H1 (cell line): ENCODE data around the gene ADAMTS9. TPM values are rescaled to one million over a fixed set of nuclear protein-coding genes. Genes with fewer than 3 reads are reported as not detected.

Experiments
- CTCF ChIA-PET: fragments of 300-600 bp; sonication (Branson Sonifier 250); formaldehyde crosslinking; loops from one replicate; lab custom pipeline; 2021; ENCODE audit not compliant: partially characterized antibody; lab: Charles Lee
- POLR2A ChIA-PET: fragments of 300-600 bp; sonication (Branson Sonifier 250); formaldehyde crosslinking; loops from one replicate; lab custom pipeline; 2021; ENCODE audit warnings: inconsistent platforms; ENCODE audit not compliant: partially characterized antibody; lab: Charles Lee
- DNase-seq, 2 experiments: peaks; one replicate each; pipeline versions ENCODE4 v3.0.0 to v3.0.0-alpha.2; 2010 to 2022; ENCODE audit warnings: low spot score in 2 of 2, low read depth in 1 of 2, mixed read lengths in 1 of 2
- FAIRE-seq: peaks from 2 replicates; lab custom pipeline; 2011; peaks lifted over from hg19 to GRCh38; lab: Jason Lieb, UNC
- H2AFZ ChIP-seq: 2 replicates; pipeline ENCODE4 v1.8.1; 2012; ENCODE audit warnings: low read length, inconsistent platforms
- H2AK5ac ChIP-seq: 2 replicates; pipeline ENCODE4 v1.6.1; 2013; ENCODE audit warnings: low read depth, low read length
- H2BK120ac ChIP-seq: replicated peaks from 2 replicates; pipeline ENCODE3; 2013; ENCODE audit warnings: low read depth, low read length, inconsistent platforms
- H2BK12ac ChIP-seq: 2 replicates; pipeline ENCODE4 v1.6.1; 2013; ENCODE audit warnings: low read depth, low read length
- H2BK15ac ChIP-seq: 2 replicates; pipeline ENCODE4 v1.6.1; 2013; ENCODE audit warnings: low read length
- H2BK20ac ChIP-seq: 2 replicates; pipeline ENCODE4 v1.6.1; 2013; ENCODE audit warnings: low read length
- H2BK5ac ChIP-seq: 2 replicates; pipeline ENCODE4 v1.6.1; 2013; ENCODE audit warnings: low read depth, low read length
- H3K14ac ChIP-seq: 2 replicates; pipeline ENCODE4 v1.6.1; 2013; ENCODE audit warnings: inconsistent platforms; ENCODE audit not compliant: insufficient read length
- H3K18ac ChIP-seq: 2 replicates; pipeline ENCODE4 v1.6.1; 2013; ENCODE audit warnings: low read length; ENCODE audit errors: extremely low read depth
- H3K23ac ChIP-seq: 2 replicates; pipeline ENCODE4 v1.6.1; 2013; ENCODE audit warnings: inconsistent platforms; ENCODE audit not compliant: insufficient read length
- H3K23me2 ChIP-seq: 2 replicates; pipeline ENCODE4 v1.6.1; 2013; ENCODE audit warnings: low read depth, low read length
- H3K27ac ChIP-seq: 2 replicates; pipeline ENCODE4 v1.6.1; 2011; ENCODE audit warnings: low read depth, low read length, inconsistent platforms
- H3K27me3 ChIP-seq, 4 experiments: replicated peaks in 1 of 4; 1 replicate in 1 of 4; 2 replicates in 3 of 4; pipeline versions ENCODE4 v1.6.1 to v1.8.1; 2011 to 2013; ENCODE audit warnings: low read length in 3 of 4, mild to moderate bottlenecking in 3 of 4, inconsistent platforms in 2 of 4, mixed read lengths in 2 of 4, moderate library complexity in 1 of 4; ENCODE audit not compliant: control insufficient read depth in 3 of 4, insufficient read depth in 3 of 4; ENCODE audit errors: extremely low read depth in 1 of 4
- H3K36me3 ChIP-seq, 4 experiments: 2 replicates each; pipeline versions ENCODE4 v1.6.1 to v1.8.1; 2011 to 2013; ENCODE audit warnings: mild to moderate bottlenecking in 4 of 4, low read length in 3 of 4, moderate library complexity in 2 of 4, control low read depth in 1 of 4, inconsistent platforms in 1 of 4; ENCODE audit not compliant: insufficient read depth in 4 of 4, control insufficient read depth in 2 of 4
- H3K4ac ChIP-seq: replicated peaks from 2 replicates; pipeline ENCODE3; 2013; ENCODE audit warnings: low read length, low read depth, mixed read lengths, inconsistent platforms; ENCODE audit not compliant: insufficient read length
- H3K4me1 ChIP-seq, 4 experiments: replicated peaks in 1 of 4; 1 replicate in 1 of 4; 2 replicates in 3 of 4; pipeline versions ENCODE4 v1.6.1 to v1.8.1; 2011 to 2013; ENCODE audit warnings: low read length in 3 of 4, inconsistent platforms in 2 of 4, mixed read lengths in 1 of 4; ENCODE audit not compliant: insufficient read depth in 4 of 4, control insufficient read depth in 3 of 4
- H3K4me2 ChIP-seq, 2 experiments: 2 replicates each; pipeline versions ENCODE4 v1.6.1 to v1.8.1; 2011 to 2013; ENCODE audit warnings: low read depth in 2 of 2, low read length in 2 of 2, control low read depth in 1 of 2, inconsistent platforms in 1 of 2, mild to moderate bottlenecking in 1 of 2; ENCODE audit not compliant: insufficient read depth in 1 of 2
- H3K4me3 ChIP-seq, 4 experiments: fragments of 200-600, 300-600 bp in 1 of 4; sonication (generic), shearing (Covaris generic), sonication (Bioruptor Twin) in 1 of 4; 2 replicates each; pipeline versions ENCODE4 v1.5.1 to v1.8.1; 2011 to 2016; ENCODE audit warnings: low read length in 4 of 4, low read depth in 3 of 4, control low read depth in 2 of 4, inconsistent platforms in 2 of 4, mild to moderate bottlenecking in 2 of 4, mixed read lengths in 1 of 4, moderate library complexity in 1 of 4; ENCODE audit not compliant: insufficient read depth in 2 of 4; ENCODE audit errors: extremely low read depth in 1 of 4
- H3K56ac ChIP-seq: replicated peaks from 2 replicates; pipeline ENCODE3; 2013; ENCODE audit warnings: low read depth, mild to moderate bottlenecking, mixed read lengths, low read length, inconsistent platforms; ENCODE audit not compliant: insufficient read length
- H3K79me1 ChIP-seq: 2 replicates; pipeline ENCODE4 v1.6.1; 2013; ENCODE audit warnings: low read depth, low read length, control low read depth
- H3K79me2 ChIP-seq, 2 experiments: 2 replicates each; pipeline versions ENCODE4 v1.6.1 to v1.8.1; 2012 to 2013; ENCODE audit warnings: low read length in 2 of 2, mild to moderate bottlenecking in 2 of 2, inconsistent platforms in 1 of 2; ENCODE audit not compliant: insufficient read depth in 2 of 2, control insufficient read depth in 1 of 2
- H3K9ac ChIP-seq, 4 experiments: replicated peaks in 1 of 4; 1 replicate in 1 of 4; 2 replicates in 3 of 4; pipeline versions ENCODE4 v1.6.1 to v1.8.1; 2011 to 2013; ENCODE audit warnings: low read depth in 3 of 4, low read length in 3 of 4, control low read depth in 2 of 4, mild to moderate bottlenecking in 2 of 4, moderate library complexity in 2 of 4, inconsistent platforms in 1 of 4; ENCODE audit errors: extremely low read depth in 1 of 4
- H3K9me3 ChIP-seq, 2 experiments: 2 replicates each; pipeline versions ENCODE4 v1.6.1 to v1.8.1; 2012 to 2013; ENCODE audit warnings: mild to moderate bottlenecking in 2 of 2, moderate library complexity in 2 of 2, control low read depth in 1 of 2, inconsistent platforms in 1 of 2, low read depth in 1 of 2, low read length in 1 of 2, mixed read lengths in 1 of 2; ENCODE audit not compliant: insufficient read depth in 2 of 2
- H4K20me1 ChIP-seq, 2 experiments: replicated peaks in 1 of 2; 2 replicates each; pipeline versions ENCODE3 to v1.8.1; 2011 to 2013; ENCODE audit warnings: inconsistent platforms in 2 of 2, low read length in 2 of 2, mild to moderate bottlenecking in 1 of 2; ENCODE audit not compliant: insufficient read depth in 2 of 2, control insufficient read depth in 1 of 2
- H4K5ac ChIP-seq: 2 replicates; pipeline ENCODE4 v1.6.1; 2013; ENCODE audit warnings: low read length, low read depth, mixed read lengths, inconsistent platforms; ENCODE audit not compliant: insufficient read length
- H4K8ac ChIP-seq: 2 replicates; pipeline ENCODE4 v1.8.0; 2013; ENCODE audit warnings: mild to moderate bottlenecking, moderate library complexity, low read length, inconsistent platforms; ENCODE audit not compliant: insufficient read depth; ENCODE audit errors: extremely low read depth
- H4K91ac ChIP-seq: replicated peaks from 2 replicates; pipeline ENCODE3; 2013; ENCODE audit warnings: low read length, mixed read lengths, inconsistent platforms; ENCODE audit not compliant: insufficient read length
- CHD2 ChIP-seq: IDR thresholded peaks from 2 replicates; pipeline ENCODE4 v1.6.1; 2012; ENCODE audit warnings: low read length, improper control_type of control experiment
- TAF7 ChIP-seq: optimal IDR thresholded peaks from 2 replicates; pipeline ENCODE3; 2011; ENCODE audit warnings: low read depth, mild to moderate bottlenecking, inconsistent platforms, low read length, moderate library complexity, borderline replicate concordance
- WGBS, 2 experiments: shearing (Covaris generic) in 1 of 2; methylation state at CpG; one replicate each; pipeline versions ENCODE4 v1.1.6 to v1.1.7; 2013 to 2015; ENCODE audit warnings: low lambda C conversion rate in 2 of 2, mixed read lengths in 2 of 2, inconsistent platforms in 1 of 2, low coverage in 1 of 2, missing lambda C conversion rate in 1 of 2; ENCODE audit not compliant: insufficient replicate concordance in 2 of 2, insufficient coverage in 1 of 2, insufficient read length in 1 of 2; ENCODE audit errors: extremely low coverage in 1 of 2, missing lambda C conversion rate in 1 of 2; 5-methylcytosine and 5-hydroxymethylcytosine counted together
- polyA plus RNA-seq, 7 experiments: library from polyadenylated mRNA; depleted of rRNA in 3 of 7; stranded (reverse) in 5 of 7; unstranded in 2 of 7; fragments of >200 nt in 5 of 7; fragments of 200-250 nt in 2 of 7; gene quantifications; 1 replicate in 5 of 7; 2 replicates in 1 of 7; 4 replicates in 1 of 7; pipeline versions ENCODE4 v1.2.1 to v1.2.3, GENCODE V29; 2011 to 2013; ENCODE audit warnings: missing spikeins in 2 of 7, mixed read lengths in 2 of 7
- total RNA-seq: library from RNA; stranded (reverse); fragmentation: NEBNext Ultra II Directional; extraction: Animal tissue kit (Norgen Biotek cat#: 25700); gene quantifications from 2 replicates; pipeline ENCODE4 v1.2.1, GENCODE V29; 2021

The ADAMTS9 gene
- total and polyA plus RNA-seq, 2 of the 8 experiments (the other 6 are each of a cell fraction or from before 2014, with no cell fraction given): 0.20 to 0.41 TPM

GRCh38 chr3:64539451-64540196 is 148.2 kb downstream of the ADAMTS9 start:
- H2AK5ac ChIP-seq: no peak overlapping the region
- no peak for DNase-seq
- CTCF ChIA-PET: interaction anchor here (0.8 to 4.2 kb wide), 7 partner anchors 9 to 898 kb away, joined by 3 to 15 read pairs (median 4); no protein-coding TSS in a partner anchor
- H3K4ac ChIP-seq: no peak overlapping the region
- H2BK15ac ChIP-seq: no peak overlapping the region
- no peak overlapping the region for H2BK5ac ChIP-seq
- H3K4me3 ChIP-seq: no peak overlapping the region
- POLR2A ChIA-PET: no interaction called here
- WGBS, 2 experiments: 76% methylated on average over 10 of the region's 10 CpGs; no CpG with 5 or more reads in 1 of the 2 experiments
- no peak overlapping the region for H4K8ac ChIP-seq
- H3K4me2 ChIP-seq: no peak overlapping the region
- no peak overlapping the region for H3K14ac ChIP-seq
- no peak overlapping the region for H3K27ac ChIP-seq
- no peak overlapping the region for H3K9ac ChIP-seq
- TF ChIP-seq TAF7: no peak
- no peak for TF ChIP-seq CHD2
- TF ChIP-seq, all 59 proteins: peak for 0
- H3K79me1 ChIP-seq: no peaks in the 10 kb centered on the region
- no peak overlapping the region for H2BK20ac ChIP-seq
- no peaks in the 10 kb centered on the region for H3K36me3 ChIP-seq
- no peak overlapping the region for H2BK12ac ChIP-seq
- no peak overlapping the region for H3K18ac ChIP-seq
- H3K56ac ChIP-seq: no peak overlapping the region
- 0 out of 2 replicates have a peak, but pooled peaks cover 1% of the 10 kb centered on the region for H3K23me2 ChIP-seq
- no peak overlapping the region for H4K5ac ChIP-seq
- no peak overlapping the region for H2AFZ ChIP-seq
- H3K27me3 ChIP-seq: no peaks in the 10 kb centered on the region
- no peaks in the 10 kb centered on the region for H3K79me2 ChIP-seq
- no peak for FAIRE-seq
- no peaks in the 10 kb centered on the region for H4K20me1 ChIP-seq
- H3K4me1 ChIP-seq: no peaks in the 10 kb centered on the region
- H2BK120ac ChIP-seq: no peak overlapping the region
- no peak overlapping the region for H4K91ac ChIP-seq
- H3K9me3 ChIP-seq: no peaks in the 10 kb centered on the region
- H3K23ac ChIP-seq: no peak overlapping the region
